Omental fat pad (tissue), 4 donors: Measurements from ENCODE around the gene RAB3C. TPM values are rescaled to one million over a fixed set of nuclear protein-coding genes. Genes with fewer than 3 reads are reported as not detected.

ENCODE experiments used
- ATAC-seq: fragments of 150-250 bp; one replicate; pipeline ENCODE4 v1.9.1; 2016; ENCODE audit warnings: mild to moderate bottlenecking, moderate library complexity; ENCODE audit not compliant: low FRiP score
- DNase-seq: peaks from one replicate; pipeline ENCODE4 v3.0.0-alpha.2; 2019; ENCODE audit warnings: low spot score
- total RNA-seq, 4 donors: library from RNA; depleted of rRNA; stranded (reverse); fragments of >200 nt; gene quantifications; one replicate each; pipeline ENCODE4 v1.1.0, GENCODE V29; 2016
- TF ChIP-seq, protein P1 (sequence below), 3 donors: fragments of 450-650 bp; IDR thresholded peaks; one replicate each; pipeline ENCODE4 v1.5.1; 2016 to 2017; ENCODE audit warnings: antibody characterized with exemption in 3 of 3, mild to moderate bottlenecking in 3 of 3, moderate library complexity in 2 of 3

The RAB3C gene
- total RNA-seq, 4 donors from 2014 or later, result 0.28 to 5.5 (median 2.0) TPM

DNA sequence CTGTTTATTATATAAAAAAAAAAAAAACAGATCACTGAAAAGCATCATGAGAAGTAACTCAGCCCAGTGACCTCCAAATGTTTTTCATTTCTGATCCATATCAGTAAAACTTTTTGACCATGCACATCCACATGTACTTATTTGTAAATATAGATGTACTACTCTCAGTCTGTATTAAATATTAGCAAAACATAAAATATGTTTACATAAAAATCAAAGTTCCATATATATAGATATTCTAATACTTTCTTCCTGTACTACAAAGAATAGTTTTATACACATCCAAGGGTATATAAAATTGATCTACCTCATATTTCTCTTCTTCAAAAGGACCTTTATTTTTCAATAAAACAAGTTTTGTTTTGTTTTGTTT is 309.1 kb downstream of the RAB3C start:
- ATAC-seq (no peak), DNase-seq (no peak)
- TF ChIP-seq, protein P1, sequence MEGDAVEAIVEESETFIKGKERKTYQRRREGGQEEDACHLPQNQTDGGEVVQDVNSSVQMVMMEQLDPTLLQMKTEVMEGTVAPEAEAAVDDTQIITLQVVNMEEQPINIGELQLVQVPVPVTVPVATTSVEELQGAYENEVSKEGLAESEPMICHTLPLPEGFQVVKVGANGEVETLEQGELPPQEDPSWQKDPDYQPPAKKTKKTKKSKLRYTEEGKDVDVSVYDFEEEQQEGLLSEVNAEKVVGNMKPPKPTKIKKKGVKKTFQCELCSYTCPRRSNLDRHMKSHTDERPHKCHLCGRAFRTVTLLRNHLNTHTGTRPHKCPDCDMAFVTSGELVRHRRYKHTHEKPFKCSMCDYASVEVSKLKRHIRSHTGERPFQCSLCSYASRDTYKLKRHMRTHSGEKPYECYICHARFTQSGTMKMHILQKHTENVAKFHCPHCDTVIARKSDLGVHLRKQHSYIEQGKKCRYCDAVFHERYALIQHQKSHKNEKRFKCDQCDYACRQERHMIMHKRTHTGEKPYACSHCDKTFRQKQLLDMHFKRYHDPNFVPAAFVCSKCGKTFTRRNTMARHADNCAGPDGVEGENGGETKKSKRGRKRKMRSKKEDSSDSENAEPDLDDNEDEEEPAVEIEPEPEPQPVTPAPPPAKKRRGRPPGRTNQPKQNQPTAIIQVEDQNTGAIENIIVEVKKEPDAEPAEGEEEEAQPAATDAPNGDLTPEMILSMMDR (IDR thresholded peaks at IDR 0.05), result no peak

DNA sequence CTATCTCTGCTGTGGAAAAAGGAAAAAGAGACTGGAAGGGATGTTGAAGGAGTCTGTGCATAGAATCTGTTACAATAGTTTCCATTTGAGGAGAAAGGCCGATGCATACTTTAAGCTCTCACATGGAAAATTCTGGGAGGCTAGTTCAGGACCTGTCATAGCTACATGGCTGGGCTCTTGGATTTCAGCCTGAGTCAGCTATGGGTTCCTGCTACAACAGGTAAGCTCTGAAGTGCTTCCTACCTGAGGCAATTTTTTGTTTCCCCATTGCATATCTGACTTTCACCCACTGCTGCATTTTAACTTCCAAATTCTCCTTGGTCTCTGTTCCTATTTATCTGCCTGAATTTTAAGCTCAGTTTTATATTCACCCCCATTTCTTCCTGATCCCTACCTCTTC is 310.7 kb downstream of the RAB3C start:
- no peak for DNase-seq
- TF ChIP-seq, protein P1 (IDR thresholded peaks at IDR 0.05), result no peak
- ATAC-seq, result no peak

DNA sequence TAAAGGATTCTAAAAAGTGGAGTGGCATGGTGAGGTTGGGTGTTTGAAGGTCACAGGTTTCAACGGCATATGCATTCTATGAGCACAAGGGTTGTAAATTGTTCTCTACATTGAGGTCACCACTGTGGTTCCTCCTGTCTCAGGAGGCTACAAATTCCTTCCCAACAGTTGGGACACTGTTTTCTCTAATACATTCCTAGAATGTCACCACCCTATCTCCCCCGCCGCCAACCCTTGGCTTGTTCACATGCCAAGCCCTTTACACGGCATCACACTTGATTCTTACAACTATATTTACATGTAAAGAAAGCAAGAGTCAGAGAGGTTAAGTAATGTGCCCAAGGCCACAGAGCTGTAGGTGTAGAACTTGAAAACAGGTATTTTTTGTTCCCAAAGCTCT is 315.1 kb downstream of the RAB3C start:
- ATAC-seq, result no peak

DNA sequence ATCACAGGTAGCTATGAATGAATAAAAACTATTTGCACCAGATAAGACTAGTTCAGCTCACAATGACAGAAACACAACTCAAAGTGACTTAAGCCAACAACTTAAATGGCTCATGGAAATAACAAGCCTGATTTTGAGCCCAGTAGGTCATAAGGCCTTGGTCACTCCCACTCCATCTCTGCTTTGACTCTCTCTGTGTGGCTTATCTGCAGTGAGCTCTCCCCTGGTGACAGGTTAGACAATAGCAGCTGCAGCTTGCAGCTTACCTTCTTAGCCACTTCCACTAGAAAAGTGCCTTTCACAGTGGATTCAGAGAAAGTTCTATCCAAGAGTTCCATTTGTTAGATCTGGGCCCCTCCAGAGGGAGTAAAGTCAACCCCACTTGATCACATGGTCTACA is 315.7 kb downstream of the RAB3C start:
- DNase-seq (no peak), ATAC-seq (no peak)
- TF ChIP-seq, protein P1 (IDR thresholded peaks at IDR 0.05), result no peak

More for the DNA sequence above, 315.1 kb downstream of the RAB3C start:
- TF ChIP-seq, protein P1 (IDR thresholded peaks at IDR 0.05), result no peak
- no peak for DNase-seq

DNA sequence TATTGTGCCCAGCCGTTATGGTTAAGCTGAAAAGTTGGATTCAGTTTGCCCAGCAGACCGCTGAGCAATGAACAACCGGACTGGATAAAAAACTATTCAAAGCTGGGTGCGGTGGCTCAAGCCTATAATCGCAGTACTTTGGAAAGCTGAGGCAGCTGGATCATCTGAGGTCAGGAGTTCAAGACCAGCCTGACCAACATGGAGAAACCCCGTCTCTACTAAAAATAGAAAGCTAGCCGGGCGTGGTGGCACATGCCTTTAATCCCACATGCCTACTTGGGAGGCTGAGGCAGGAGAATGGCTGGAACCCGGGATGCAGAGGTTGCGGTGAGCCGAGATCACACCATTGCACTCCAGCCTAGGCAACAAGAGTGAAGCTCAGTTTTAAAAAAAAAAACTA is 318.4 kb downstream of the RAB3C start:
- TF ChIP-seq, protein P1 (IDR thresholded peaks at IDR 0.05), result no peak
- ATAC-seq (no peak), DNase-seq (no peak)

DNA sequence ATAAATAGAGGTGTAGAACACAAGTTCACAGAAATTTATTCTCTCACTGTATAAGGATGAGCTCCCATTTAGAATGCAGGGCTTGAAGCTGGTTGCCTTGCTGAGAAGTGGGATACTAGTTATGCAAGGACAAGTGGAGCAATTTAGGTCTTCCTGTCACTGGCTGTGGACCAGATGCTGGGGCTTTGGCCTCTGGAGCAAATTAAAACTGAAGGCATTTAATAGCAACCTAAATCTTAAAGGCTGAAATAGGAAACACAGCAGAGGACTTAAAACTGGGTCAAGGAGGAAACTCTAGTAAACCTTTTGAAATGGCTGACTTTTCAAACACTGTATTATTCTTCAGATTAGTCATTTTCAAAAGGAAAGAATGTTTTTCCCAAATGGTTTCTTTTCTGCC is 319.4 kb downstream of the RAB3C start:
- ATAC-seq (no peak), DNase-seq (no peak)
- TF ChIP-seq, protein P1 (IDR thresholded peaks at IDR 0.05), result no peak

DNA sequence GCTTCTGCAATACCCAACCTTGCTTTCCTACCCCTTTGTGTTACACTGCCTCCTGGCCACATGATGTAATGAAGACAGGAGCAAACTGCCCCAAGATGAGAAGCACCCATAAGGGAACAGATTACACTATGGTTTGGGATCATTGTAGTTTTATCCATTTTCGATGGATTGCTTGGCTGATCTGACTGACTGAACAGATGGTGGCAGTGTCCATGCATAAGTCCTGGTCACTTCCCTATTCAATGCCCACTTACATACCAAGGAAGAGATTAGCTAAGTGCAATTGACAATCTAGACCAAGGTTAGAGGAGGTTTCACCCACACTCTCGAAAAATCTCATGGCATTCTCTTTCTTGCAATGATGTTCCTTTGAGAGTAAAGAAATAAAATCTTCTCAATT is 319.9 kb downstream of the RAB3C start:
- ATAC-seq, result no peak

More for the DNA sequence above, 319.9 kb downstream of the RAB3C start:
- DNase-seq, result no peak
- TF ChIP-seq, protein P1 (IDR thresholded peaks at IDR 0.05), result no peak
